Esophagus squamous epithelium (tissue), 4 donors: ENCODE results near the gene IFNG.

ENCODE experiments used
- POLR2A ChIP-seq, 4 donors: fragments of 450-650 bp; IDR thresholded peaks; one replicate each; pipeline ENCODE4 v1.6.1; 2017; ENCODE audit warnings: antibody characterized with exemption in 4 of 4, mild to moderate bottlenecking in 4 of 4, moderate library complexity in 3 of 4
- TF ChIP-seq, protein P1 (sequence below), 6 experiments: fragments of 450-650 bp in 4 of 6; fragments of 200-600 bp in 2 of 6; sonication (generic) in 2 of 6; IDR thresholded peaks; one replicate each; pipeline ENCODE4 v1.5.1; 2016 to 2019; ENCODE audit warnings: antibody characterized with exemption in 6 of 6, mild to moderate bottlenecking in 4 of 6, moderate library complexity in 4 of 6

DNA sequence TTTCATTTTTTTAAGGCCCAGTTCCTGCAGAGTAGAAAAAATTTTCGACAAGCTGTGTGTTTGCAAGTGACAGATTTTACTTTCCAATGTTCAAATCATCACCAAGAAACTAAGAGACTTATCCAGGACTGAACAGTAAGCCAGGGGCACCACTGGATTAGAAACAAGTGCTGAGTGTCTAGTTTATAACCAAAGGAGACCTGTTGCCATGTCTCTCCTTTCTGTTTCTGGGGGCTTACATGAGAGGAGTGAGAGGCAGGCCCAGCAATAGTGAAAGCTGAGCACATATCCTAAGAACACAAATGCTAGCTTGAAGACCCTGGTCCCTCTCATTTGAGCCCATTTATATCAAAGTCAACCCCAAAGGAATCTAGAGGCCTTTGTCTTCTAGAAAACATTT, 2.9 kb downstream of the IFNG start:
- TF ChIP-seq, protein P1, sequence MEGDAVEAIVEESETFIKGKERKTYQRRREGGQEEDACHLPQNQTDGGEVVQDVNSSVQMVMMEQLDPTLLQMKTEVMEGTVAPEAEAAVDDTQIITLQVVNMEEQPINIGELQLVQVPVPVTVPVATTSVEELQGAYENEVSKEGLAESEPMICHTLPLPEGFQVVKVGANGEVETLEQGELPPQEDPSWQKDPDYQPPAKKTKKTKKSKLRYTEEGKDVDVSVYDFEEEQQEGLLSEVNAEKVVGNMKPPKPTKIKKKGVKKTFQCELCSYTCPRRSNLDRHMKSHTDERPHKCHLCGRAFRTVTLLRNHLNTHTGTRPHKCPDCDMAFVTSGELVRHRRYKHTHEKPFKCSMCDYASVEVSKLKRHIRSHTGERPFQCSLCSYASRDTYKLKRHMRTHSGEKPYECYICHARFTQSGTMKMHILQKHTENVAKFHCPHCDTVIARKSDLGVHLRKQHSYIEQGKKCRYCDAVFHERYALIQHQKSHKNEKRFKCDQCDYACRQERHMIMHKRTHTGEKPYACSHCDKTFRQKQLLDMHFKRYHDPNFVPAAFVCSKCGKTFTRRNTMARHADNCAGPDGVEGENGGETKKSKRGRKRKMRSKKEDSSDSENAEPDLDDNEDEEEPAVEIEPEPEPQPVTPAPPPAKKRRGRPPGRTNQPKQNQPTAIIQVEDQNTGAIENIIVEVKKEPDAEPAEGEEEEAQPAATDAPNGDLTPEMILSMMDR (IDR thresholded peaks at IDR 0.05) = no peak
- no peak for TF ChIP-seq POLR2A (IDR thresholded peaks at IDR 0.05)
